ENCODE measurements around the gene A3GALT2. TPM values are rescaled to one million over a fixed set of nuclear protein-coding genes. Genes with fewer than 3 reads are reported as not detected.

A3GALT2 gene
- total and polyA plus RNA-seq, 2 donors (not counting 1 experiment from before 2014, with no cell fraction given), result not detected

- WGBS (ENCODE audit: insufficient coverage), result 88% methylated on average over 11 of the region's 15 CpGs
- intact Hi-C loops (cut with micrococcal nuclease), result loop anchor here (1.0 kb wide), 1 partner anchor 102 kb away; no protein-coding TSS in a partner anchor
- H3K27me3 ChIP-seq (replicated peaks in 1 of 4; ENCODE audit: control extremely low read depth in 1 of 4, control insufficient read depth in 3 of 4, insufficient read depth in 4 of 4, low read length in 3 of 4), result peaks cover 0 to 10% (median 3%) of the 10 kb centered on the region in 4 experiments
Measured at GRCh38 chr1:33368431-33368830, 47.5 kb upstream of the A3GALT2 start.

More at GRCh38 chr1:33368431-33368830, 47.5 kb upstream of the A3GALT2 start:
- H3K4me3 ChIP-seq (ENCODE audit: control extremely low read depth in 1 of 5, extremely low read depth in 1 of 5, insufficient read depth in 1 of 5, low read depth in 2 of 5, low read length in 4 of 5), result no peak overlapping the region
- no peaks in the 10 kb centered on the region for H4K20me1 ChIP-seq (ENCODE audit: control insufficient read depth, insufficient read depth, low read length, poor library complexity, severe bottlenecking)
- no peak overlapping the region for H3K27ac ChIP-seq (ENCODE audit: low read length in 2 of 2)
- ChIA-PET POLR2A (no interaction called here), CTCF (interaction anchor here (0.6 to 10.4 kb wide), 5 partner anchors 14 to 255 kb away, joined by 3 to 148 read pairs (median 6); partner anchors contain the start of gene ZSCAN20)
- no peaks in the 10 kb centered on the region for H3K4me1 Mint-ChIP-seq
- ATAC-seq (ENCODE audit: low read depth) (no peak), DNase-seq (no peak)
- H3K27ac Mint-ChIP-seq, result no peak overlapping the region
- TF ChIP-seq CTCF (IDR thresholded peaks at IDR 0.05), result no peak
- no peak for TF ChIP-seq EZH2 (IDR thresholded peaks at IDR 0.05; ENCODE audit: borderline replicate concordance, insufficient read depth, low read depth, low read length, poor library complexity, severe bottlenecking)
- no peak overlapping the region for H3K4me2 ChIP-seq (replicated peaks; ENCODE audit: low read depth, low read length, poor library complexity, severe bottlenecking)
- H3K36me3 ChIP-seq (replicated peaks in 1 of 2; ENCODE audit: control extremely low read depth in 1 of 2, control insufficient read depth in 1 of 2, extremely low read depth in 1 of 2, insufficient read depth in 2 of 2, low read length in 1 of 2), result no peaks in the 10 kb centered on the region
- H3K9me3 Mint-ChIP-seq (ENCODE audit: insufficient read depth), result no peaks in the 10 kb centered on the region
- H3K79me2 ChIP-seq (ENCODE audit: control insufficient read depth, insufficient read depth, low read length), result no peaks in the 10 kb centered on the region
- H3K4me1 ChIP-seq (ENCODE audit: control insufficient read depth in 2 of 2, insufficient read depth in 2 of 2, low read length in 2 of 2), result peaks cover 4 to 5% of the 10 kb centered on the region in 2 donors
- peaks cover 20% of the 10 kb centered on the region for H3K27me3 Mint-ChIP-seq
- H3K4me3 Mint-ChIP-seq, result no peak overlapping the region
- no peak overlapping the region for H3K9ac ChIP-seq (ENCODE audit: low read length)
- H3K9me3 ChIP-seq (ENCODE audit: control extremely low read depth in 1 of 3, control insufficient read depth in 2 of 3, insufficient read depth in 1 of 3, low read length in 2 of 3), result no peaks in the 10 kb centered on the region
- H2AFZ ChIP-seq (ENCODE audit: insufficient read depth, low read depth, low read length, poor library complexity, severe bottlenecking), result no peak overlapping the region
